Right lung (tissue), 10 donors: Measurements from ENCODE around the gene NCAPG. TPM values are rescaled to one million over a fixed set of nuclear protein-coding genes. Genes with fewer than 3 reads are reported as not detected.
A peak's percentile ranks its signal among the peaks of the same experiment; 100 is the strongest.

Experiments used
- DNase-seq, 2 donors: peaks; one replicate each; pipeline ENCODE4 v3.0.0-alpha.2; 2013
- long read RNA-seq, 8 donors: transcript quantifications; one replicate each; lab custom pipeline, GENCODE V29; 2026
- polyA plus RNA-seq, 5 donors: library from polyadenylated mRNA; unstranded; fragments of 120-200 nt; gene quantifications; one replicate each; pipeline versions ENCODE4 v1.2.1 to v1.2.3, GENCODE V29; 2013; ENCODE audit warnings: inconsistent platforms in 1 of 5, low replicate concordance in 1 of 5; ENCODE audit not compliant: insufficient read length in 5 of 5, insufficient read depth in 1 of 5

Gene NCAPG
- 10 to 100 TPM; 14.5 to 58.9 (median 32.4) TPM for polyA plus RNA-seq
- long read RNA-seq, donor 1, full-length matches to known transcripts, result 3 of 8 reads
- long read RNA-seq, donor 1, partial matches to known transcripts, result 5 of 8 reads
- long read RNA-seq, donor 1, other reads (novel, unspliced or antisense), result 0 of 8 reads
- long read RNA-seq, donor 2, full-length matches to known transcripts, result 2 of 2 reads
- long read RNA-seq, donor 2, partial matches to known transcripts, result 0 of 2 reads
- long read RNA-seq, donor 2, other reads (novel, unspliced or antisense), result 0 of 2 reads
- long read RNA-seq, donor 3, full-length matches to known transcripts, result 3 of 3 reads
- long read RNA-seq, donor 3, partial matches to known transcripts, result 0 of 3 reads
- long read RNA-seq, donor 3, other reads (novel, unspliced or antisense), result 0 of 3 reads
- long read RNA-seq, donor 4, result 0 reads
- long read RNA-seq, donor 5, full-length matches to known transcripts, result 10 of 25 reads
- long read RNA-seq, donor 5, partial matches to known transcripts, result 15 of 25 reads
- long read RNA-seq, donor 5, other reads (novel, unspliced or antisense), result 0 of 25 reads
- long read RNA-seq, donor 6, full-length matches to known transcripts, result 2 of 2 reads
- long read RNA-seq, donor 6, partial matches to known transcripts, result 0 of 2 reads
- long read RNA-seq, donor 6, other reads (novel, unspliced or antisense), result 0 of 2 reads
- long read RNA-seq, donor 7, full-length matches to known transcripts, result 1 of 1 reads
- long read RNA-seq, donor 7, partial matches to known transcripts, result 0 of 1 reads
- long read RNA-seq, donor 7, other reads (novel, unspliced or antisense), result 0 of 1 reads
- long read RNA-seq, donor 8, full-length matches to known transcripts, result 2 of 2 reads
- long read RNA-seq, donor 8, partial matches to known transcripts, result 0 of 2 reads
- long read RNA-seq, donor 8, other reads (novel, unspliced or antisense), result 0 of 2 reads

GRCh38 chr4:17810260-17811077 lies at the start of gene NCAPG, which contains the start of gene DCAF16:
NCAPG (plus strand) TSS chr4:17810979; CDS start chr4:17811078, 99 bp downstream.
DCAF16 (minus strand) TSS chr4:17810757; CDS start chr4:17804141, 6,616 bp downstream.
- peak; percentile 99 for DNase-seq

GRCh38 chr4:17761062-17761461 lies 49.7 kb upstream of the NCAPG start:
- no peak for DNase-seq

GRCh38 chr4:17762726-17763125 lies 48.1 kb upstream of the NCAPG start:
- DNase-seq, result no peak

GRCh38 chr4:17763416-17763815 lies 47.4 kb upstream of the NCAPG start:
- no peak for DNase-seq

GRCh38 chr4:17763931-17764330 lies 46.8 kb upstream of the NCAPG start:
- DNase-seq, result no peak

- no peak for DNase-seq
Observed at GRCh38 chr4:17765514-17766286, 45.1 kb upstream of the NCAPG start.

- DNase-seq, result no peak
Observed at GRCh38 chr4:17766826-17767458, 43.8 kb upstream of the NCAPG start.

GRCh38 chr4:17769406-17770174 lies 41.2 kb upstream of the NCAPG start:
- no peak for DNase-seq

GRCh38 chr4:17770845-17771244 lies 39.9 kb upstream of the NCAPG start:
- no peak for DNase-seq

GRCh38 chr4:17771284-17771908 lies 39.4 kb upstream of the NCAPG start:
- no peak for DNase-seq

- peak in 1 of 2 donors; percentile 12 for DNase-seq
Observed at GRCh38 chr4:17773135-17773698, 37.6 kb upstream of the NCAPG start.

- no peak for DNase-seq
Observed at GRCh38 chr4:17778431-17778830, 32.3 kb upstream of the NCAPG start.

GRCh38 chr4:17780501-17781299 lies 30.1 kb upstream of the NCAPG start:
- peak; percentile 17 to 32 for DNase-seq

- no peak for DNase-seq
Observed at GRCh38 chr4:17781300-17782287, 29.2 kb upstream of the NCAPG start, which contains the start of gene FAM184B. FAM184B (minus strand) TSS chr4:17781621; CDS start chr4:17781299, 322 bp downstream.

- DNase-seq, result no peak
Observed at GRCh38 chr4:17785858-17786257, 24.9 kb upstream of the NCAPG start.

GRCh38 chr4:17786567-17786966 lies 24.2 kb upstream of the NCAPG start:
- DNase-seq, result no peak
